SH-SY5Y (cell line): ENCODE measurements around the gene ZNF19.

ENCODE experiments used
- GATA2 ChIP-seq: IDR thresholded peaks from 2 replicates; pipeline ENCODE4 v1.6.1; 2011; ENCODE audit warnings: mild to moderate bottlenecking, low read depth, low read length
- GATA3 ChIP-seq: IDR thresholded peaks from 2 replicates; pipeline ENCODE4 v1.6.1; 2011; ENCODE audit warnings: low read depth, mild to moderate bottlenecking, low read length, moderate library complexity

- TF ChIP-seq GATA3 (no peak), GATA2 (no peak)
Observed at GRCh38 chr16:71442051-71442440, 47.1 kb downstream of the ZNF19 start, which contains the start of gene TLE7.
